ENCODE data around the gene GALNTL6.

GALNTL6 gene

GRCh38 chr4:172125443-172125842, 312.2 kb downstream of the GALNTL6 start:
- Histone ChIP-seq H3K9me3 (ENCODE audit: control insufficient read depth, insufficient read depth, low read length) (no peaks in the 10 kb centered on the region), H3K9ac (ENCODE audit: low read depth, low read length) (no peak overlapping the region), H3K27me3 (ENCODE audit: control insufficient read depth, insufficient read depth, low read length) (no peaks in the 10 kb centered on the region), H3K36me3 (ENCODE audit: control insufficient read depth, insufficient read depth, low read length) (no peaks in the 10 kb centered on the region), H3K4me3 (ENCODE audit: low read depth, low read length) (no peak overlapping the region), H3K4me1 (ENCODE audit: control insufficient read depth, insufficient read depth, low read length) (no peaks in the 10 kb centered on the region)

- Histone ChIP-seq H3K9me3 (ENCODE audit: control insufficient read depth, insufficient read depth, low read length) (no peaks in the 10 kb centered on the region), H3K36me3 (ENCODE audit: control insufficient read depth, insufficient read depth, low read length) (no peaks in the 10 kb centered on the region), H3K4me1 (ENCODE audit: control insufficient read depth, insufficient read depth, low read length) (no peaks in the 10 kb centered on the region), H3K27me3 (ENCODE audit: control insufficient read depth, insufficient read depth, low read length) (no peaks in the 10 kb centered on the region), H3K4me3 (ENCODE audit: low read depth, low read length) (no peak overlapping the region), H3K9ac (ENCODE audit: low read depth, low read length) (no peak overlapping the region)
Observed at GRCh38 chr4:172127168-172127567, 314.0 kb downstream of the GALNTL6 start.

- no peaks in the 10 kb centered on the region for H3K27me3 ChIP-seq (ENCODE audit: control insufficient read depth, insufficient read depth, low read length)
- no peaks in the 10 kb centered on the region for H3K36me3 ChIP-seq (ENCODE audit: control insufficient read depth, insufficient read depth, low read length)
- H3K9ac ChIP-seq (ENCODE audit: low read depth, low read length): no peak overlapping the region
- no peaks in the 10 kb centered on the region for H3K4me1 ChIP-seq (ENCODE audit: control insufficient read depth, insufficient read depth, low read length)
- no peaks in the 10 kb centered on the region for H3K9me3 ChIP-seq (ENCODE audit: control insufficient read depth, insufficient read depth, low read length)
- H3K4me3 ChIP-seq (ENCODE audit: low read depth, low read length): no peak overlapping the region
Observed at GRCh38 chr4:172129593-172129992, 316.4 kb downstream of the GALNTL6 start.

- Histone ChIP-seq H3K4me1 (ENCODE audit: control insufficient read depth, insufficient read depth, low read length) (no peaks in the 10 kb centered on the region), H3K9me3 (ENCODE audit: control insufficient read depth, insufficient read depth, low read length) (no peaks in the 10 kb centered on the region), H3K4me3 (ENCODE audit: low read depth, low read length) (no peak overlapping the region), H3K36me3 (ENCODE audit: control insufficient read depth, insufficient read depth, low read length) (no peaks in the 10 kb centered on the region), H3K9ac (ENCODE audit: low read depth, low read length) (no peak overlapping the region), H3K27me3 (ENCODE audit: control insufficient read depth, insufficient read depth, low read length) (no peaks in the 10 kb centered on the region)
Observed at GRCh38 chr4:172134521-172134920, 321.3 kb downstream of the GALNTL6 start.

GRCh38 chr4:172141025-172141424, 327.8 kb downstream of the GALNTL6 start:
- Histone ChIP-seq H3K9ac (ENCODE audit: low read depth, low read length) (no peak overlapping the region), H3K4me3 (ENCODE audit: low read depth, low read length) (no peak overlapping the region), H3K9me3 (ENCODE audit: control insufficient read depth, insufficient read depth, low read length) (no peaks in the 10 kb centered on the region), H3K4me1 (ENCODE audit: control insufficient read depth, insufficient read depth, low read length) (no peaks in the 10 kb centered on the region), H3K36me3 (ENCODE audit: control insufficient read depth, insufficient read depth, low read length) (no peaks in the 10 kb centered on the region), H3K27me3 (ENCODE audit: control insufficient read depth, insufficient read depth, low read length) (no peaks in the 10 kb centered on the region)

GRCh38 chr4:172142281-172142741, 329.1 kb downstream of the GALNTL6 start:
- no peaks in the 10 kb centered on the region for H3K4me1 ChIP-seq (ENCODE audit: control insufficient read depth, insufficient read depth, low read length)
- no peak overlapping the region for H3K4me3 ChIP-seq (ENCODE audit: low read depth, low read length)
- H3K9me3 ChIP-seq (ENCODE audit: control insufficient read depth, insufficient read depth, low read length): no peaks in the 10 kb centered on the region
- H3K36me3 ChIP-seq (ENCODE audit: control insufficient read depth, insufficient read depth, low read length): no peaks in the 10 kb centered on the region
- no peaks in the 10 kb centered on the region for H3K27me3 ChIP-seq (ENCODE audit: control insufficient read depth, insufficient read depth, low read length)
- no peak overlapping the region for H3K9ac ChIP-seq (ENCODE audit: low read depth, low read length)

GRCh38 chr4:172143605-172144314, 330.6 kb downstream of the GALNTL6 start:
- Histone ChIP-seq H3K9me3 (ENCODE audit: control insufficient read depth, insufficient read depth, low read length) (no peaks in the 10 kb centered on the region), H3K4me3 (ENCODE audit: low read depth, low read length) (no peak overlapping the region), H3K36me3 (ENCODE audit: control insufficient read depth, insufficient read depth, low read length) (no peaks in the 10 kb centered on the region), H3K9ac (ENCODE audit: low read depth, low read length) (no peak overlapping the region), H3K4me1 (ENCODE audit: control insufficient read depth, insufficient read depth, low read length) (no peaks in the 10 kb centered on the region), H3K27me3 (ENCODE audit: control insufficient read depth, insufficient read depth, low read length) (no peaks in the 10 kb centered on the region)

GRCh38 chr4:172147687-172148086, 334.5 kb downstream of the GALNTL6 start:
- Histone ChIP-seq H3K27me3 (ENCODE audit: control insufficient read depth, insufficient read depth, low read length) (no peaks in the 10 kb centered on the region), H3K36me3 (ENCODE audit: control insufficient read depth, insufficient read depth, low read length) (no peaks in the 10 kb centered on the region), H3K9ac (ENCODE audit: low read depth, low read length) (no peak overlapping the region), H3K9me3 (ENCODE audit: control insufficient read depth, insufficient read depth, low read length) (no peaks in the 10 kb centered on the region), H3K4me3 (ENCODE audit: low read depth, low read length) (no peak overlapping the region), H3K4me1 (ENCODE audit: control insufficient read depth, insufficient read depth, low read length) (no peaks in the 10 kb centered on the region)

GRCh38 chr4:172149329-172149728, 336.1 kb downstream of the GALNTL6 start:
- no peaks in the 10 kb centered on the region for H3K27me3 ChIP-seq (ENCODE audit: control insufficient read depth, insufficient read depth, low read length)
- no peaks in the 10 kb centered on the region for H3K4me1 ChIP-seq (ENCODE audit: control insufficient read depth, insufficient read depth, low read length)
- H3K9me3 ChIP-seq (ENCODE audit: control insufficient read depth, insufficient read depth, low read length): no peaks in the 10 kb centered on the region
- H3K36me3 ChIP-seq (ENCODE audit: control insufficient read depth, insufficient read depth, low read length): no peaks in the 10 kb centered on the region
- no peak overlapping the region for H3K9ac ChIP-seq (ENCODE audit: low read depth, low read length)
- H3K4me3 ChIP-seq (ENCODE audit: low read depth, low read length): no peak overlapping the region

- Histone ChIP-seq H3K36me3 (ENCODE audit: control insufficient read depth, insufficient read depth, low read length) (no peaks in the 10 kb centered on the region), H3K4me3 (ENCODE audit: low read depth, low read length) (no peak overlapping the region), H3K27me3 (ENCODE audit: control insufficient read depth, insufficient read depth, low read length) (no peaks in the 10 kb centered on the region), H3K4me1 (ENCODE audit: control insufficient read depth, insufficient read depth, low read length) (no peaks in the 10 kb centered on the region), H3K9me3 (ENCODE audit: control insufficient read depth, insufficient read depth, low read length) (no peaks in the 10 kb centered on the region), H3K9ac (ENCODE audit: low read depth, low read length) (no peak overlapping the region)
Observed at GRCh38 chr4:172152284-172152683, 339.1 kb downstream of the GALNTL6 start.

- Histone ChIP-seq H3K9ac (ENCODE audit: low read depth, low read length) (no peak overlapping the region), H3K27me3 (ENCODE audit: control insufficient read depth, insufficient read depth, low read length) (no peaks in the 10 kb centered on the region), H3K9me3 (ENCODE audit: control insufficient read depth, insufficient read depth, low read length) (no peaks in the 10 kb centered on the region), H3K4me1 (ENCODE audit: control insufficient read depth, insufficient read depth, low read length) (no peaks in the 10 kb centered on the region), H3K4me3 (ENCODE audit: low read depth, low read length) (no peak overlapping the region), H3K36me3 (ENCODE audit: control insufficient read depth, insufficient read depth, low read length) (no peaks in the 10 kb centered on the region)
Observed at GRCh38 chr4:172153719-172154118, 340.5 kb downstream of the GALNTL6 start.

- H3K27me3 ChIP-seq (ENCODE audit: control insufficient read depth, insufficient read depth, low read length): no peaks in the 10 kb centered on the region
- no peaks in the 10 kb centered on the region for H3K4me1 ChIP-seq (ENCODE audit: control insufficient read depth, insufficient read depth, low read length)
- no peak overlapping the region for H3K4me3 ChIP-seq (ENCODE audit: low read depth, low read length)
- no peak overlapping the region for H3K9ac ChIP-seq (ENCODE audit: low read depth, low read length)
- H3K36me3 ChIP-seq (ENCODE audit: control insufficient read depth, insufficient read depth, low read length): no peaks in the 10 kb centered on the region
- H3K9me3 ChIP-seq (ENCODE audit: control insufficient read depth, insufficient read depth, low read length): no peaks in the 10 kb centered on the region
Observed at GRCh38 chr4:172155838-172156345, 342.7 kb downstream of the GALNTL6 start.

Measured in iPS-15b (cell line).